Activated CD8-positive, alpha-beta memory T cell treated with anti-CD3 and anti-CD28 coated beads, Interleukin-2, amount 50 U/mL, for 48 hours (primary cell): ENCODE measurements around the gene ZNF473.

Source experiments
- DNase-seq: peaks from one replicate; pipeline ENCODE4 v3.0.0-alpha.2; 2020

ZNF473 gene

GRCh38 chr19:50025794-50026549 lies at the start of gene ZNF473:
Gene ZNF473 (plus strand): TSS chr19:50026005. CDS start chr19:50031083, 5,078 bp downstream.
- DNase-seq = peak; percentile 90

- DNase-seq = no peak
Observed at GRCh38 chr19:49976496-49976895, 49.3 kb upstream of the ZNF473 start.

GRCh38 chr19:49977076-49977475 lies 48.7 kb upstream of the ZNF473 start:
- DNase-seq = no peak

DNA sequence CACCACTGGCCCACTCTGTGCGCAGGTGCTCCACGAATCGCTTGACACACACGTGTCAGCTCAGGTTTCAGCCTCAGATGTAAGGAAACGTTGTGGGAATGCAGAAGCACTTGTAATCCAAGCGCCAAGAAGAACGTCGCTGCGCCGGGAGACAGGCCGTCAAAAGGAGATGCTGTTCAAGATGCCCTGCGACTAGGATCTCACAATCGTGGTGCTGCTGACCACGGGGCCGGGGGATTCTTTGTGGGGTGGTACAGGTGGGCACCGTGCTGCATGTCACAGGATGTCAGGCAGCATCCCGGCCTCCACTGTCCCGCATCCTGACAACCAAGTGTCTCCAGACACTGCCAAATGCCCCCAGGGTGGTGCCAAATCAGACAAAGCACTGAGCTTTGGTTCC lies 47.9 kb upstream of the ZNF473 start:
- no peak for DNase-seq

DNA sequence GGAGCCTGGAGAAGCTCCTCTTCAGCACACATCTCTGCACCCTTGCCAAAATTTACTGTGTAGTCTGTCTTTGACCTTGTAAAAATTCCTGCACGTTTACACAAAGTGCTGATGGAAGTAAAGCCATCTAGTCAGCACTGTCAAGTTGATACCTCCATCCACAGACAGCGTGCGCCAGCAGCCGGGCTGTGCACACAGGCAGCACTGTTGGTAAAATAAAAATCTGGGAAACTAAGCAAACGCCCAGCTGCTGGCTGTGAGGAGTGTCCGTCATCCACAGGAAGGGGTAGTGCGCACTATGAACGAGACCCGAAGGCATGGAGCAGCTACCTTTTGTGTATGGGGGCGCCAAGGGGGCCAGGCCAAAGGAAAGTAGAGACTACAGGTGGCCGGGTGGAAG lies 47.5 kb upstream of the ZNF473 start:
- no peak for DNase-seq

DNA sequence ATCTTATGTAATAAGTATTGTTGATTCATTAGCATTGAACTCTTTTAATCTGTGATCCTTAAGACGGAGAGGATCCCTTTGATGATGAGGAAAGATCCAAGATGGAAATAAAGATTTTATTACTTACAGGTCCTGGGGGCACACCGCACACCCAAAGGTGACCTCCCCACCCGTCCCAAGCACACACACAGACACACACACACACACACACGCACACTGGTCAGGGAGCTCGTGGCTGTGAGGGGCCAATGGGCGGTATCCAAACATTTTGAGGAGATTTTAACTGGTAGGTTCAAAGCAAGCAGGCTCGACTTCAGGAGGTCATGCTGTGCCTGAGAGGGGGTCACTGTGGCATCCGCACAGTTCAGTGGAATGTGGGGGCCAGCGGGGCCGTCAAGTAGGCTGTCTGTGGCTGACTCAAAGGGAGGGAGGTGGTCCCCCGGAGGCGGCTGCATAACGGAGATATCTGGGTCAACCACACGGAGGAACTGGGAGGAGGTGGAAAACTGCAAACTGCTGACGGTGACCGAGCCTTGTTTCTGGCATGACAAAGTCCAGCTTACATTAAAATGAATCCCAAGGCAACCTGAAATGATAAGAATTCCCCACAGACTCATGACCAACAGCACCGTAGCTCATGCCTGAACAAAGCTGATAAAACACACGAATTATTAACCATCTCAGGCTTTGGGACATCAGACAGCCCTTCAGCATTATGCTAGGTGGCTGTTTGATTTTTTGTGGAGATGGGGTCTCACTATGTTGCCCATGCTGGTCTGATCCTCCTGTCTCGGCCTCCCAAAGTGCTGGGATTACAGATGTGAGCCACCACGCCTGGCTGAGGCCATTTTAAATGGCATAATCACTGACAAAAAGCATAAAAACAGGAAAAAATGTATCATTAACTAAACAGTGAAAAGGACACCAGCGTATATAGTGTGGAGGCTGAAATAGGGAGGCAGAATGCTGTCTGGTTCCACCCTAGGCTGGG lies 43.9 kb upstream of the ZNF473 start:
- DNase-seq = no peak

DNA sequence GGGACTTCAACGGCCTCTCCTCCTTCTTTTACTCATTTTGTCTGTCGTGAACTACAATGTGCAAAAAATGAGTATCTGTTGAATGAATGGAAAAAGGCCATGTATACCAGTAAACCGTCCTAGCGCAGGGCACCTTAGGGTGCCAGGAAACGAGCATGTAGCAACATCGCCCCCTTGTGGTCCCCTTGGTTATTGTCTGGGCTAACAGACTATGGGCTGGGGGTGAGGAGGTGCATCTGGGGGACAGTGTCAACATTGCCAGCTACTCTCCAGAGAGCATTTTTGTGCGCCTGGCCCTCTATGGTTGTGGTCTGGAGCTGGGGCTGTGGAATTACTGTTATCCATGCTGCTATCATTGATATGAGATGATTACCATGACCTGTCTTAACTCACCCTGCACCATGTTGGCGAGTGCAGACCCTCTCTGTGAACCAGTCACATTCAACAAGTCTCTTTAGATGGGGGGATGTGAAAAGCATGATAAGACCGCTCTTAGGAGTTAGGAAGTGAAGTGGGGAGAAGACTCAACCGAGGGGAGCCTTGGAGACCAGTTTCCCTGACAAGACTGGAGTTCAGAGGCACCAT lies 42.1 kb upstream of the ZNF473 start:
- DNase-seq = peak; percentile 95

- DNase-seq = no peak
Observed at GRCh38 chr19:49984491-49984890, 41.3 kb upstream of the ZNF473 start.

- DNase-seq = no peak
Observed at GRCh38 chr19:49985871-49986270, 39.9 kb upstream of the ZNF473 start.

DNA sequence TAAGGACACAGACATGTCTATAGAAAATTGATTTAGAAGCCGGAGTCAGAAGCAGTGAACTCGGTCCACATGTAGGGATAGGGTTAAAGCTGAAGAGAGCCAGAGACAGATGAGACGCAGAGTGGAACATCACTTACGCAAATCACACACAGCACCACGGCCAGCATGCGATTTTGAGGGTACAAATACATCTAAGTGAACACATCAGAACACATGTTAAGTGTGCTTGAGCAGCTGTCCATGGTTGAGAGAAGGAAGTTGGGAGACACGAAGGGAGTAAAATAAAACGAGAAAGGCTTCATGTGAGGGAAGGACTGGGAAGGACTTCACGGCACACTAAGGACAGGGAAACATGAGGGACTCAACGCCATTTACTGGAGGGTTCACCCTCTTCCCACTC lies 39.5 kb upstream of the ZNF473 start:
- no peak for DNase-seq

- DNase-seq = peak; percentile 87
Observed at GRCh38 chr19:49987159-49987698, 38.6 kb upstream of the ZNF473 start.

DNA sequence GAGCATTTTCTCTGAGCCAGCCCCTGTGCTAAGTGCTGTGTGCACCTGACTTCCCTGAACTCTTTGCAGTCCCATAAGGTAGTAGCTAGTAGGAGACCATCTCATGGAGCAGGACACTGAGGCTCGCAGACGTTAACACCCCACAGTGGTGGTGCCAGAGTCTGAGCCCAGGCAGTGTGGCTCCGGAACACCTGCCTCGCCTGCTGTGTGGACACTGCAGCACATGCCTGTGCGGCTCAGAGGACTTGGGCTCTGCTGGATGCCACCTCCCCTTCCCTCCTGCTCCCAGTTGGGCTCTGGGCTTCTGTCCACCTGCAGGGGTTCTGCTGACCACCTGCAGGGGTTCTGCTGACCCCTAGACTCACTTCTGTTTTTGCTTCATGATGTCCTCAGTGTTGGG lies 37.8 kb upstream of the ZNF473 start:
- no peak for DNase-seq

DNA sequence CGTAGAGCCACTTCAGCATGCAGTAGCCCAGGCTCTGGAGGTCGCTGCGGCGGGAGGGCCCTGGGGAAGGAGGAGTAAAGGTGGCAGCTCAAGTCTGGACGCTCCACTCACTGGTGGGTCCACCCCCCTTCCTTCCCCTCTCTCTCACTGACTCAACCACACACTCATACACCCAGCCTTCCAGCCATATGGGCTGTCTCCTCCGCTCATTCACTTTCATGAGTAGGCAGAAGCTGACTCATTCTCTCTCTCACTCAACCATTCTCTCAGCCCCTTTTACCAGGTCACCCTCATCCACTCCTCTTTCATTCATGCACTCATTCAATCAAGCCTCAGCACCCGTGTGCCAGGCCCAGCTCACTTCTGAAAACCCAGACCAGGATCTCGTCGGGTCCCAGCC lies 37.4 kb upstream of the ZNF473 start:
- DNase-seq = peak; percentile 58

DNA sequence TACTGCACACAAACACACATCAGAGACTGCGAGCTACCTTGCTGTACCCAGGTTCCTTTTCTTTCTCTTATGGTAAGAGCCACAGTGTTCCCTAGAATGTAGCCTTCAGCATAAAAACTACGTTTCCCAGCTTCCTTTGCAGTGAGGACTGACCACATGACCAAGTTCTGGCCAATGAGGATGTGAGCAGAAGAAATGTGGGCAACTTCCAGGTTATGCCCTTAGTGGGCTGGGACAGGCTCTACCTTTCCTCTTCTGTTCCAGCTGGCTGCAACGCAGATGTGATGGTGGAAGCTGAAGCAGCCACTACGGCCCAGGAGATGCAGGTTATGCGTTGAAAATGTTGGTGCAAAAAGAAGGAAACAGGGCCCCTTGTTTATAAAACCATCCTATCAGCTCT lies 28.1 kb upstream of the ZNF473 start:
- no peak for DNase-seq

- no peak for DNase-seq
Observed at GRCh38 chr19:49999371-50000010, 26.3 kb upstream of the ZNF473 start.

DNA sequence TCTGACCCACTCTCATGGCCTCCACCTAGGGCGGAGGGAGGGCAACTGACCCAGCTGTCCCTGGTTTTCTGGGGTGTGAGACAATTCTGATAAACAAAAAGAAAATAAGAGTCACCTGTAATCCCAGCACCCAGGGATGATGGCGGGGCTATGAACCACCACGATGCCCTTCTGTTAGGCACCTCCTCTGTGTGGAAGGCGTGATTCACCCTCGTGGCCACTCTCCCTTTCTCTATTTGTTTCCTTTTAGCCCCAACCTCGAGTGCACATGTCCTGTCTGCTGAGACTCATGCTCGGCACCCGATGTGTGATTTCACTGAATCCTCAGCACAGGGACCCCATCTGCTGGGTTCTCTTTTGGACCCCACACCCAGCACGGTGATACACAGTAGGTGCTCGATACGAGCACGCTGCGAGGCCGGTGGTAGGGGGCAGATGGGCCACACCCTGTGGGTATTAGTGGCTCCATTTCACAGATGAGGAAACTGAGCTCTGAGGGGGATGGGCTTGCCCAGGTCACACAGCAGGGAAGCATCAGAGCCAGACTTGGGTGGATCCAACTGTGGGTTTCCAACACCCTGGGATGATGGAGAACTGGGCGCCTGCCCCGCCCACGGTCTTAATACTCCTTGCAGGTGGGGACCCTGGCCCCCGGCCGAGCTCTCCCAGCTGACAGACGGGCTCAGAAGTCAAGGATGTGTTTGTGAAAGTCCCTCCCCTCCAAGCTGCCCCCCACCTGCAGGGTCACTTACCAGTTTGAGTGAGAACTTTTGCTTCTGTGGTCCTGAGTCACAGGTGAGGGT lies 25.6 kb upstream of the ZNF473 start:
- no peak for DNase-seq

DNA sequence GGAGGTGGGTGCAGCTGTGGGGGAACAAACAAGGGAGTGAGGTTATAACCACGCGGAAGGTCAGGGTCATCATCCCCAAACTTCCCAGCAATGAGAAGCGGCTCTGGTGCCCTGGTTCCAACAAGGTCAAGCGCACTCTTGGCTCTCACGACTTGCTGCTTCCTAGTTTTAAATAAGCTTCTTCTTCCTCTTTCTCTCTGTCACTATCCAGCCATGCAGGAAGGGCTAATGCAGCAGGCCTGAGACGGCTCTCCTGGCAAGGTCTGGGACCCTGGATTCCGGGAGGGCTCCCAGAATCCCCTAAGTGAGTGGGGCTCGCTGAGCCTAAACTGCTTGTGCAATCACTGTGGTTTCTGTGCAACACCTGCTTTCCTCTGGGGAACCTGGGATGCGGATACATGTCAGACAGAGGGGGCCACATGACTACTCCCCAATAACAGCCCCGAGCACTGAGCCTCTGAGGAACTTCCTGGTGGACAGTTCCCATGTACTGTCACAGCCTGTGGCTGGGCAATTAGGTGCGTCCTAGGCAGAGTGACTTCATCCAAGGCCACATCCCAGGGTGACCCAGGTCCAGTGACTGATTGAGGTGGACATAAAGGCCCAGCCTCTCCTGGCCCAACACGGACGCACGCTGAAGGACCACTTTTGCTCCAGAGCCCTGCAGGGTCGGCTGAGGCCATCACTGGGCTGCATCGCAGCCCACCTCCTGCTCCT lies 24.8 kb upstream of the ZNF473 start:
- DNase-seq = no peak

DNA sequence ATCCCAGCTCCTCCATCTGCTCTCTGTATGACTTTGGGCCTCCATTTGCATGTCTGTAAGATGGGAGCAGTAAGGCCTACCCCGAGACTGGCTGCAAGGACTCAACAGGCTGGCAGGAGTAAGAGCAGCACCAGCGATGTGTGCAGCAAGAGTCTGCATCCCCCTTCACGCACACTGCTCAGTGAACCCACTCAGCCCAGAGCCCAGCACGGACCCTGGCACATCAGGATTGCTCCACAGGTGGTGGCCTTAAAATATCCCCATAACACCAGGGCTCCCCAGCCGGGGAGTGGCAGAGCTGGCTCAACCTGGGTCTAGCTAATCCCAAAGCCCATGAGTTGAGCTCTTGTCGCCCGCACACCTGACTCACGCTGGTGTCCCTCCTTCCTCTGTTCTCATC lies 24.0 kb upstream of the ZNF473 start:
- DNase-seq = no peak

GRCh38 chr19:50002386-50002960 lies 23.3 kb upstream of the ZNF473 start:
- no peak for DNase-seq

DNA sequence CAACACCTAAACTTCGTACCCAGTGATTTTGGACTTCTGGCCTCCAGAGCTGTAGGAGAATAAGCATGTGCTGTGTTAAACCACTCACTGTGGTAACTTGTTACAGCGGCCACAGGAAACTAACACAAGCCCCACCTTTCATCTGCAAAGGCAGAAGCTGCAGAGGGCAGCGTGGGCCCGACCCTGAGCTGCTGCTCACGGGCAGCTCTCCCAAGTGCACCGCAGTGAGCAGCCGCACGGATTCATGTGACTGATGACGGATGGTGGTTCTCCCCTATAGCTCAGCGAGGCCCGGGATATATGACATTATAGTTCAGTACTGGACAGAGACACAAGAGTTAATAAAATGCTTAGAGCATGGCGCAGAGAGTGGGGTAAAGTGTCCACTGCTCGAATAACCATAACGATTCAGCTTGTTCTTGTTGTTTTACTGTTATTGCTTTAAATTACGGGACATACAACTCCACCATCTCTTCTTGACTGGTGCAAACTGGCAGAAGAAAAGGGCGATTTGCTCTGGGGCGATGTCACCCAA lies 22.5 kb upstream of the ZNF473 start:
- no peak for DNase-seq
